NCI-H1092 treated with DMSO at 0.1 percent for 48 hours (cell line): ENCODE data around the gene ADPGK.

Experiments used
- DNase-seq: peaks from one replicate; lab custom pipeline; 2025; lab: John Stamatoyannopoulos, UW

Gene ADPGK

GRCh38 chr15:72790302-72790910 lies 6.8 kb upstream of the ADPGK start:
- no peak for DNase-seq

- DNase-seq = no peak
Observed at GRCh38 chr15:72787526-72787925, 4.0 kb upstream of the ADPGK start.

- DNase-seq = no peak
Observed at GRCh38 chr15:72786676-72787345, 3.3 kb upstream of the ADPGK start.

DNA sequence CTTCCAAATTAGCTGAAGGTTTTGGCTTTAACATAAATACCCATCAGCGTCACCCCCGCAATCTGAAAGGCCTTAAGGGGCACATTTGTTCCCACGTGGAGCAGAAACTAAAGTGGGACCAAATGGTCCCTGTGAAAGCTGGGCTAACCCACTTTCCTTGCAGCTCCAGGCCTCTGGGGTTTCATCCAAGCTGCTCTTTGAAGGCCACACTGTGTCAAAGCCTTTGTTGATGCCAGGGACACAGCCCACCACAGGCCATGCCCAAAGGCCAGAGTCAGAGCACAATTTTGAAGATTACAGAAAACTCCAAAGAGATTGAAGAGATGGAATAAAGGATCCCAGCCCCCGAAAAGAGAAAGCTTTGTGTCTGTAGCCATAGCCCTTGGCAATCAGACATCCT lies 2.7 kb upstream of the ADPGK start:
- DNase-seq = no peak

GRCh38 chr15:72785841-72786240 lies 2.3 kb upstream of the ADPGK start:
- no peak for DNase-seq

DNA sequence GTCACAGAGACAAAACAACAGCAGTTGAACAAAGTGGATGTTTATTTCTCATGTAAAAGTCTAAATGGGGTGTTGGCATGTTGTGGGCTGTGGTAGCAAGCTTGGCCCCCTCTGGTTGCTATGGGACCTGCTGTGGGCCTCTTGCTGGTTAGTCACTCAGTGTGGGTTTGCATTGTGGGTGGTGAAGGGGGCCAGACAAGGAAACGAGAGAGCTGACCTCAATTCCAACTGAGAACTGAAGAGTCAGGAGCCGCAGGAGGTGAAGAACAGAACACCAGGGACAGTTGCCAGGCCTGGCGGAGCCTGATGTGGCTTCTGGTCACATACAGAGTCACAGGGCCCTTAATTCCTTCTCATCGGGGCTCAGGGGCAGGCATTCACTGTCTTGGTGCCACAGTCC lies 1.9 kb upstream of the ADPGK start:
- DNase-seq = no peak

GRCh38 chr15:72784456-72784876 lies 908 bp upstream of the ADPGK start:
- no peak for DNase-seq

DNA sequence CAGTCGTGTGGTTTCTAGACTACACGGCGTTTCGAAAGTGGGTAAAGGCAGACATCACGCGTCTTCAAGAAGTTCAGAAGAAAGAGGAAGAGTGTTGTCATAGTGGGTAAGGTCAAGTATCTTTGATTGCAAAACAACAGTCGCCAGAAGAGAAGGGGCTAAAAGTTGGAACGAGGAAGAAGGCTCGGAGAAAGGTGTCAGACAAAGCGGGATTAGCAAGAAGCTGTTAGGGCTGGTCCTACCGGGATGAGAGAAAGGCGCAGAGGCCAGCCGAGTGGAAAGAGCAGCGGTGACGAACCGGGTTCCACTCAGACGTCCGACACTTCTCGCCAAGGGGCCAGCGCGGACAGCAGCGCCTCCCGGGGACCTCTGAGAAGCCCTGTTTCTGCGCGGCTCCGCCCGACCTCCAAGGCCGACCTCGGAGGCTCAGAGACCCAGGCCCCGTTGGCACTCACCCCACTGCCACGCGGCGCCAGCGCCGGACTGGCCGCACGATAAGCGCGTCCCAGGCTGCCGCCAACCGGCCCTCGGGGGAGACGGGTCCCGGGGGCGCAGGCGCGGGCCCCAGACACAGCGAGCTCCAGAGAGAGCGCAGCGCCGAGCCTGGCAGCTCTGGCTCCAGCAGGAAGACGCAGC lies 436 bp downstream of the ADPGK start:
- DNase-seq = no peak

DNA sequence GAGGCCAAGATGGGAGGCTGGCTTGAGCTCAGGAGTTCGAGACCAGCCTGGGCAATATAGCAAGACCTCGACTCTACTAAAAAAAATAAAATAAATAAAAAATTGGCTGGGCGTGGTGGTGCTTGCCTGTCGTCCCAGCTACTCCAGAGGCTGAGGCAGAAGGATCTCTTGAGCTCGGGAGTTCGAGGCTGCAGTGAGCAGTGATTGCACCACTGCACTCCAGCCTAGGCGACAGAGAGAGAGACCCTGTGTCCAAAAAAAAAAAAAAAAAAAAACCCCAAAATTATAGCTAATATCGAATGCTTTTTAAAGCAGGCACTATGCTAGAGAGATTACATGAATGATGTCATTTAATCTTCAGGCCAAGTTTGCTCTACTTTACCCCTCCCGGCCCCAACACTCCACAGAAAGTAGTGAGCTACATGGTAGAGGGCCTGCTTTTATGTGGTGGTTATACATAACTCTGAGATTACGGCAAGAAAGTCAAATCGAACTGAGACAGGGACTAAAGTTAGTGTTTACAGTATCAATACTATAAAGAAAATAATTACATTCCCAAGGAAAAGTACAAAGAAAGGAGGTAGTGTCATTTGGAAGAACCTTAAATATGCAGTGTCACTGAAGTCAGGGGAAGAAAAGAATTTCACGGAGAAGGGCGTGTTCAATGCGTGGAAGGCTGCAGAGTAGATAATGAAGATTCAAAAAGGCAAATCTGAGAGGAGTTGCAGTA lies 1.1 kb downstream of the ADPGK start:
- DNase-seq = no peak

DNA sequence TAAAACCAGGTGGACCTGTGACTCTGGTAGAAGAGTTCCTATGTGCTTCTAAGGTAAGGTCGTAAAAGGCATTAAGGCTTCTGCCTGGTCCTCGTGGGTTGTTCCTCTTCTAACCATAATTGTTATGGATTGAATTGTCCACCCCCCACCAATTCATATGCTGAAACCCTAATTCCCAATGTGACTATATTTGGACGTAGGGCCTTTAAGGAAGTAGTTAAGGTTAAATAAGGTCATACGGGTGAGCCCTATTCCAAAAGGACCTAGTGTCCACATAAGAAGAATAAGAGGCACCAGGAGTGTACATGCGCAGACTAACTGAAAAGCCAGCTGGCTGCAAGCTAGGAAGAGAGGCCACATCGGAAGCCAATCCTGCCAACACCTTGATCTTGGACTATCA lies 1.9 kb downstream of the ADPGK start:
- no peak for DNase-seq

DNA sequence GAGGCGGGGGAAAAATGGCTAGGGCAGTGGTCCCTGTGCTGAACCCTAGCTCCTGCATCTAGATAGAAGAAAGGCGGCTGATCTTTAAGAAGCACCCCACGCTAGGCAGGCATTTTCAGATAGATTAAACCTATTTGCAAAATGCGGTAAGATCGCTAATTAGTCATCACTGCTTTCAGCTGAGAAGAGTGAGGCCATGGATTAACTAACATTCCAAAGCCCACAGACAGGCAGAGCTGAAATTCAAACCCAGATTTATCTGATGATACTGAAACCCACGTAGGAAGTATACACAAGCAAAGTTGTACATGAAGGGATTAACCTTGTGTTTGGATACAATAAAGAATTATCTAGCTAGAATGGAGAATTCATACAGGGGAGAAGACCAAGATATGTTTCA lies 4.8 kb downstream of the ADPGK start:
- DNase-seq = no peak

- DNase-seq = no peak
Observed at GRCh38 chr15:72774696-72775383, 8.7 kb downstream of the ADPGK start.

DNA sequence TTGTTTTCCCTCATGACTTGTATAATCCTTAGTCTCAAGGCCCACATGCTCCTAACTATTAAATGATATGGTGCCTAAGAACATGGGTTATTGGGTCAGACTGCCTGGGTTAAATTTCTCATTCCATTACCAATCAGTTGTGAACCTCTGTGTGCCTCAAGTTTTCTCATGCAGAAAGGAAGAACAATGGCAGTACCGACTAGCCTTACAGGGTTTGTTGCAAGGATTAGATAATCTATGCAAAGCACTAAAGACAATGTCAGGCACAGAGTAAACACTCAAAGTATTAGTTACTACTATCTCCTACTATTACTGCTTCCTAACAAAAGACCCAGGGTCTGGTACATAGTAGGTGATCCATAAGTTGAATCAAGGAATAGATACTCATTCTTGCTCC lies 12.2 kb downstream of the ADPGK start:
- no peak for DNase-seq

- no peak for DNase-seq
Observed at GRCh38 chr15:72770673-72771328, 12.8 kb downstream of the ADPGK start.

DNA sequence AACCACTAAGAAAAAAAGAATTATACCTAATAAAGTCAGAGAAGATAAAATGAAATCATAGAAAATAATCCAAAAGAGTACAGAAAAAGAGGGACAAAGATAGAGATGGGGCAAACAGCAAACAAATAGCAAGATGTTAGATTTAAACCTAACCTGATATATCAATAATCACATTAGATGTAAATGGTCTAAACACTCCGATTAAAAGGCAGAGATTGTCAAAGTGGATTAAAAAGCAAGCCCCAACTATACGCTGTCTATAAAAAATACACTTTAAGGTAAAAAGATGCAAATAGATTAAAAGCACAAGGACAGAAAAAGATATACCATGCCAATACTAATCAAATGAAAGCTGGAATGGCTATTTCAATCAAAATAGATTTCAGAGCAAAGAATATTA lies 16.8 kb downstream of the ADPGK start:
- DNase-seq = no peak

GRCh38 chr15:72766025-72766424 lies 17.5 kb downstream of the ADPGK start:
- DNase-seq = no peak

DNA sequence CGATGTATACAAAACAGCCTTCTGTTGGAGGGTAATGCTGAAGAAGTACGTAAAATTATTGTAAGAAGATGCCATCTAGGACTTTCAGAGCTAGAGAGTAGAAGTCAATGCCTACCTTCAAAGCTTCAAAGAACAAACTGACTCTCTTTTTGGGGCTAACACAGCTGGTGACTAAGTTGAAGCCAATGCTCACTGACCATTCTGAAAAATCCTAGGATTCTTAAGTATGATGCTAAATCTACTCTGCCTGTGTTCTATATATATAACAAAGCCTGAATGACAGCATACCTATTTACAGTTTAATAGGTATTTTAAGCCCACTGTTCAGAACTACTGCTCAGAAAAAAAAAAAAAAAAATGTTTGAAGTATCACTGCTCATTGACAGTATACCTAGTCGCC lies 18.9 kb downstream of the ADPGK start:
- DNase-seq = no peak

GRCh38 chr15:72760590-72761260 lies 22.8 kb downstream of the ADPGK start:
- no peak for DNase-seq

DNA sequence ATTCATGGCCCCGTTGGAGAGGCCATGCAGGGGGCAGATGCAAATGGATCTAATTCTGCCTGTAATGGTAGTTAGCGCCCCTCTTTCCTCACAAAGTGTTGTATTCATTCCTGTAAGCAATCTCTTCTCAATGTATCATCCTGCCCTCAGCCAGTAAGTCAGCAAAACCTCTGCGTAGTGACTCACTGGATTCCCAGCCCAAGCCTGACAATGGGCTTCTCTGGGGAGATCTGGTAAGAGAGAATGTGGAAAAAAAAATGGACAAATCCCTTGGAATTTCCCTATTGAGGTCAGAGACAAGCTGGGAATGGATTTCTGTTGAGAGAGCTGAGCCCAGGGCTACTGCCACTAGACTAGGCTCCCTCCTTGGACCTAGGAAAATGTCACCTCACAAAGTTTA lies 25.4 kb downstream of the ADPGK start:
- DNase-seq = no peak

GRCh38 chr15:72754096-72754495 lies 29.5 kb downstream of the ADPGK start:
- no peak for DNase-seq

DNA sequence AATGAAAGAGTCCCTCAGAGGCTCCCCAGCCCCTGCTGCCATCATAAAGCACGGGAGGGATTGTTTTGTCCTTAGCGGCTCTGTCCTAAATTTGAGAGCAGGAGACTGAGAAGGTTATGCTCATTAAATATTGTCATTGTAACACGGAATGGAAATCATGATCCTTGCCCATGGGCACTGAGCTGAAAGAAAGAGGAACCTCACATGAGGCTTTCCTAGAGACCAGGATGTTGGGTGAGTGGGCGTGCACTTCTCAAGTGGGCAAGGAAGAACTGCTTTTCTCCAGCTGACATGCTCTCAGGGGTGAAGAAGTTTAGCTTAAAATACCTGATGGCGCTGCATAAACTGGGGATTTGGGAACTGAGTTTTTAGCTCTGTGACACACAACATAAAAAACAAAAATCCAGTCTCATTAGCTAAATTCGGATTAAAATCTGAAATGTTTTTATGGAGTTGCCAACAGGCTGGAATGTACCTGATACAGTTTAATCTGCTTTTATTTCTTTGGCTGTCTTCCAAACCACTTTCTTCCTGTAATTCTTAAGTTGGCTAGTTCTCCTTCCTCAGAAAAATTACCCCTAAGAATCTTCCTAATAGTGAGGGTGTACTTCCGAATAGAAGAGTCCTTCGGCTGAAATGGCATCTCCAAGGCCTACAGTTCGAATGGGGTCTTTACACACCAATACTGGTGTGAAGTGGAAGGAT lies 31.7 kb downstream of the ADPGK start:
- DNase-seq = no peak
